ENCODE measurements around the gene PDZRN3. TPM values are rescaled to one million over a fixed set of nuclear protein-coding genes. Genes with fewer than 3 reads are reported as not detected.

Gene PDZRN3
- total RNA-seq, 1 donor from 2014 or later, result 21.9 TPM

DNA sequence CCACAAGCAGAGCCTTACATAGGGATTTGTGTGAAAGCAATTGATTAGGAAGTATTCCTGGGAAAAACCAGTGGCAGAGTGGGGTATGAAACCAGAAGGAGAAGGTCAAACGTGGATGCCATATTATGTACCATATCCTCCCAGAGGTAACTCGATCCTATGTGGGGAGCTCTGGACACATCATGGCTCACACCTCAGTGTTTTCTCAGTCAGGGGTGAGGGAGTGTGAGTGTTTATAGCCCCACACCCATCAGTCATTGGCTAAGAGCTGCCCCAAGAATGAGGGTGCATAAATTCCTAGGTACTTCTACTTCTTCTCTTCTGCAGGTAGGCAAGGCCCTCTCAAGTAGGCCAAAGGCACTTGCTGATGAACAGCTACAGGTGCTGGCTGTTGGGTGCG is 28.2 kb upstream of the PDZRN3 start:
- no peak overlapping the region for H3K27ac Mint-ChIP-seq (ENCODE audit: unreplicated experiment)
- H3K27me3 Mint-ChIP-seq (ENCODE audit: unreplicated experiment), result no peaks in the 10 kb centered on the region
- H3K9me3 Mint-ChIP-seq (ENCODE audit: unreplicated experiment), result no peaks in the 10 kb centered on the region
- TF ChIP-seq, protein P1, sequence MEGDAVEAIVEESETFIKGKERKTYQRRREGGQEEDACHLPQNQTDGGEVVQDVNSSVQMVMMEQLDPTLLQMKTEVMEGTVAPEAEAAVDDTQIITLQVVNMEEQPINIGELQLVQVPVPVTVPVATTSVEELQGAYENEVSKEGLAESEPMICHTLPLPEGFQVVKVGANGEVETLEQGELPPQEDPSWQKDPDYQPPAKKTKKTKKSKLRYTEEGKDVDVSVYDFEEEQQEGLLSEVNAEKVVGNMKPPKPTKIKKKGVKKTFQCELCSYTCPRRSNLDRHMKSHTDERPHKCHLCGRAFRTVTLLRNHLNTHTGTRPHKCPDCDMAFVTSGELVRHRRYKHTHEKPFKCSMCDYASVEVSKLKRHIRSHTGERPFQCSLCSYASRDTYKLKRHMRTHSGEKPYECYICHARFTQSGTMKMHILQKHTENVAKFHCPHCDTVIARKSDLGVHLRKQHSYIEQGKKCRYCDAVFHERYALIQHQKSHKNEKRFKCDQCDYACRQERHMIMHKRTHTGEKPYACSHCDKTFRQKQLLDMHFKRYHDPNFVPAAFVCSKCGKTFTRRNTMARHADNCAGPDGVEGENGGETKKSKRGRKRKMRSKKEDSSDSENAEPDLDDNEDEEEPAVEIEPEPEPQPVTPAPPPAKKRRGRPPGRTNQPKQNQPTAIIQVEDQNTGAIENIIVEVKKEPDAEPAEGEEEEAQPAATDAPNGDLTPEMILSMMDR (IDR thresholded peaks at IDR 0.05; ENCODE audit: partially characterized antibody, unreplicated experiment), result no peak
- no peaks in the 10 kb centered on the region for H3K36me3 Mint-ChIP-seq (ENCODE audit: unreplicated experiment)
- no peak for DNase-seq
- no peak overlapping the region for H3K4me3 Mint-ChIP-seq (ENCODE audit: unreplicated experiment)
- no peaks in the 10 kb centered on the region for H3K4me1 Mint-ChIP-seq (ENCODE audit: low read depth, unreplicated experiment)

DNA sequence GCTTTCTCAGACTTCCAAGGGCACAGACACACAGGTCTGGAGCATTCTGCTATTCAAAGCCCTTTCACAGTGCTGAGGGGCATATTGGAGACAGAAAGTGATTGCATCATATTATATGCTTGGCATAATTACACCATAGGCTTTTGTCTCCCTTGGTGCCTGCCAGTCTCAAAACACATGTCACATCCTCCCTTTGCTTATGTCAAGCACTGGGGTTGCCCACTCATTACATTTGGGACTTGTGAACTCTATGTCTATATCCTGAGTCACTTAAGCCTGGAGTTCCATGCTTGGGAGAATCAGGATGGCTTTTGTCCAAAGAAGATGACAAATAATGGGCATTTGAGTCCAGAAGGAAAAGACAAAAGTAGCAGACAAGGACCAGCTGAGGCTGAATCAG is 12.3 kb upstream of the PDZRN3 start:
- TF ChIP-seq, protein P1 (IDR thresholded peaks at IDR 0.05; ENCODE audit: partially characterized antibody, unreplicated experiment), result no peak
- H3K9me3 Mint-ChIP-seq (ENCODE audit: unreplicated experiment), result no peaks in the 10 kb centered on the region
- H3K4me1 Mint-ChIP-seq (ENCODE audit: low read depth, unreplicated experiment), result no peaks in the 10 kb centered on the region
- no peak overlapping the region for H3K27ac Mint-ChIP-seq (ENCODE audit: unreplicated experiment)
- no peaks in the 10 kb centered on the region for H3K27me3 Mint-ChIP-seq (ENCODE audit: unreplicated experiment)
- no peak for DNase-seq
- H3K36me3 Mint-ChIP-seq (ENCODE audit: unreplicated experiment), result no peaks in the 10 kb centered on the region
- H3K4me3 Mint-ChIP-seq (ENCODE audit: unreplicated experiment), result no peak overlapping the region

DNA sequence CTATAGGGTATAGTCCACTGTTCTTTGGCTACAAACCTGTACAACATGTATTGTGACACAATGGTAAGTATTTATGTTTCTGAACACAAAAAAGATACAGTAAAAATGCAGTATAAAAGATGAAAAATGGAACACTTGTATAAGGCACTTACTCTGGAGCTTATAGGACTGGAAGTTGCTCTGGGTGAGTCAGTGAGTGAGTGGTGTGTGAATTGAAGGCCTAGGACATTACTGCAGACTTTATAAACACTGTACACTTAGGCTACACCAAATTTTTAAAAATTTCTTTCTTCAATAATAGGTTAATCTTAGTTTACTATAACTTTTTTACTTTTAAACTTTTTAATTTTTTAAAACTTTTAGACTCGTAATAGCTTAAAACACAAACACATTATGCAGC is 10.5 kb upstream of the PDZRN3 start:
- TF ChIP-seq, protein P1 (IDR thresholded peaks at IDR 0.05; ENCODE audit: partially characterized antibody, unreplicated experiment), result no peak
- no peak overlapping the region for H3K27ac Mint-ChIP-seq (ENCODE audit: unreplicated experiment)
- H3K36me3 Mint-ChIP-seq (ENCODE audit: unreplicated experiment), result no peaks in the 10 kb centered on the region
- H3K27me3 Mint-ChIP-seq (ENCODE audit: unreplicated experiment), result no peaks in the 10 kb centered on the region
- DNase-seq, result no peak
- no peak overlapping the region for H3K4me3 Mint-ChIP-seq (ENCODE audit: unreplicated experiment)
- H3K9me3 Mint-ChIP-seq (ENCODE audit: unreplicated experiment), result no peaks in the 10 kb centered on the region
- no peaks in the 10 kb centered on the region for H3K4me1 Mint-ChIP-seq (ENCODE audit: low read depth, unreplicated experiment)

DNA sequence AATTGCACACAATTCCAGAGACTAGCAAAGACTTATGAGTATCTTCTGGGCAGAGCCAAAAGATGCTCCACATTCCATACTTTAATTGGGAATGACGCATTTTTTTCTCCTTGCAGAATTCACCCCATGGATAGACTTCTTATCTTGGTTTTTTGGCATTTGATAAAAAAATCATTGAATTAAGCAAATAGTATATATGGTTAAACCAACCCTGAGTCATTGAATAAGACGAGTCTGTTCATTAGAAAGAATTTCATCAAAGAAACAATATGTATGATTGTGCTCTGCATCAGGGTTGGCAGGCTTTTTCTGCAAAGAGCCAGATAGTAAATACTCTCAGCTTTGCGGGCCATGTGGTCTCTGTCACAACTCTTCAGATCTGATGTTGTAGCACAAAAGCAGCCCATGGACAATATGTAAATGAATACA is 9.2 kb upstream of the PDZRN3 start:
- peaks cover 5% of the 10 kb centered on the region for H3K4me1 Mint-ChIP-seq (ENCODE audit: low read depth, unreplicated experiment)
- no peak for DNase-seq
- no peaks in the 10 kb centered on the region for H3K9me3 Mint-ChIP-seq (ENCODE audit: unreplicated experiment)
- TF ChIP-seq, protein P1 (IDR thresholded peaks at IDR 0.05; ENCODE audit: partially characterized antibody, unreplicated experiment), result no peak
- H3K27me3 Mint-ChIP-seq (ENCODE audit: unreplicated experiment), result no peaks in the 10 kb centered on the region
- no peaks in the 10 kb centered on the region for H3K36me3 Mint-ChIP-seq (ENCODE audit: unreplicated experiment)
- no peak overlapping the region for H3K27ac Mint-ChIP-seq (ENCODE audit: unreplicated experiment)
- H3K4me3 Mint-ChIP-seq (ENCODE audit: unreplicated experiment), result no peak overlapping the region

DNA sequence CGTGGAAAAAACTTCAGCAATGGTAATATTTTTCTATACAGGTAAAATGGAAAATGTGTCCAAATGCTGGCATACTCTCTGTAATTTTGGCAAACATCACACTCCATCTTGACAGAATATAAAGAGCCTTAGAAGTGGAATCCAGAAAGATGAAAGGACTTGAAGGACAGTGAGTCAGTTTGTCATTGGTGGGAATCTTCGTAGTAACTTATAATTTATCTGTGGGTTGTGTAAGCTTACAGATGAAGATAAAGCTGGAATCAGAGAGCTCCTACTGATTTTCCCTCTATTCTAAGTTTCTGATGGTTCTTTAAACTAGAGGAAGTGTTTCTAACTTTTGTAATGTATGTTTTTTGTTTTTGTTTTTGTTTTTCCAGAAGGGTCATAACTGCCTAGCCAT is 8.7 kb upstream of the PDZRN3 start:
- Mint-ChIP-seq H3K4me1 (ENCODE audit: low read depth, unreplicated experiment) (peaks cover 5% of the 10 kb centered on the region), H3K36me3 (ENCODE audit: unreplicated experiment) (no peaks in the 10 kb centered on the region), H3K9me3 (ENCODE audit: unreplicated experiment) (no peaks in the 10 kb centered on the region), H3K27me3 (ENCODE audit: unreplicated experiment) (no peaks in the 10 kb centered on the region), H3K4me3 (ENCODE audit: unreplicated experiment) (no peak overlapping the region), H3K27ac (ENCODE audit: unreplicated experiment) (no peak overlapping the region)
- DNase-seq, result no peak
- TF ChIP-seq, protein P1 (IDR thresholded peaks at IDR 0.05; ENCODE audit: partially characterized antibody, unreplicated experiment), result no peak

Data from glutamatergic neuron (in vitro differentiated cells).